CD4-positive, alpha-beta T cell (primary cell): ENCODE measurements around the gene DCPS. TPM values are rescaled to one million over a fixed set of nuclear protein-coding genes. Genes with fewer than 3 reads are reported as not detected.
"Not testable (repeated sequence)": the region's sequence is repeated elsewhere in the genome, so short reads cannot be mapped to it uniquely, and the experiment has no call there.

Source experiments
- ATAC-seq: fragments of 200-7000 bp; cut with Tn5 transposase; one replicate; pipeline ENCODE4 v1.10.0; 2022; ENCODE audit warnings: mild to moderate bottlenecking; ENCODE audit not compliant: poor library complexity
- CTCF ChIA-PET: fragments of 350-600 bp; sonication (Branson Sonifier 250); formaldehyde crosslinking; loops from one replicate; lab custom pipeline; 2021; ENCODE audit warnings: antibody characterized with exemption, inconsistent platforms; lab: Charles Lee
- POLR2A ChIA-PET: fragments of 350-600 bp; sonication (Branson Sonifier 250); formaldehyde crosslinking; loops from one replicate; lab custom pipeline; 2021; ENCODE audit warnings: antibody characterized with exemption, inconsistent platforms; lab: Charles Lee
- DNase-seq, 14 experiments: peaks; one replicate each; pipeline ENCODE4 v3.0.0-alpha.2; 2013 to 2020; ENCODE audit warnings: mixed read lengths in 2 of 14
- H3K27ac ChIP-seq, 2 donors: one replicate each; pipeline versions ENCODE4 v1.5.1 to v1.7.0; 2013; ENCODE audit warnings: low read length in 2 of 2, low read depth in 1 of 2, mild to moderate bottlenecking in 1 of 2
- H3K27me3 ChIP-seq, 2 experiments: 1 replicate in 1 of 2; 2 replicates in 1 of 2; pipeline versions ENCODE4 v1.6.1 to v1.7.0; 2013; ENCODE audit warnings: low read length in 2 of 2, control low read depth in 1 of 2, mild to moderate bottlenecking in 1 of 2, moderate library complexity in 1 of 2; ENCODE audit not compliant: insufficient read depth in 2 of 2, control insufficient read depth in 1 of 2
- H3K36me3 ChIP-seq: one replicate; pipeline ENCODE4 v1.6.1; 2013; ENCODE audit warnings: low read length, control low read depth; ENCODE audit not compliant: insufficient read depth
- H3K4me1 ChIP-seq: one replicate; pipeline ENCODE4 v1.6.1; 2013; ENCODE audit warnings: low read length, control low read depth; ENCODE audit not compliant: insufficient read depth
- H3K4me3 ChIP-seq: one replicate; pipeline ENCODE4 v1.5.1; 2013; ENCODE audit warnings: mild to moderate bottlenecking, low read length, moderate library complexity
- H3K9me3 ChIP-seq, 2 experiments: 1 replicate in 1 of 2; 2 replicates in 1 of 2; pipeline versions ENCODE4 v1.6.1 to v1.7.0; 2013; ENCODE audit warnings: low read length in 2 of 2, mild to moderate bottlenecking in 2 of 2, control low read depth in 1 of 2, moderate library complexity in 1 of 2; ENCODE audit not compliant: control insufficient read depth in 1 of 2, insufficient read depth in 1 of 2
- H3K27ac Mint-ChIP-seq: one replicate; pipeline ENCODE4 v1.8.0; 2020; ENCODE audit warnings: mixed read lengths
- H3K27me3 Mint-ChIP-seq: one replicate; pipeline ENCODE4 v1.8.0; 2021; ENCODE audit warnings: mixed read lengths
- H3K36me3 Mint-ChIP-seq: one replicate; pipeline ENCODE4 v1.8.0; 2021; ENCODE audit warnings: low read depth, mixed read lengths
- H3K4me1 Mint-ChIP-seq: one replicate; pipeline ENCODE4 v1.8.0; 2021; ENCODE audit warnings: low read depth, mixed read lengths
- H3K4me3 Mint-ChIP-seq: one replicate; pipeline ENCODE4 v1.8.0; 2020; ENCODE audit warnings: mild to moderate bottlenecking, mixed read lengths
- H3K9me3 Mint-ChIP-seq: one replicate; pipeline ENCODE4 v1.8.0; 2020; ENCODE audit warnings: mixed read lengths
- CTCF ChIP-seq: fragments of 200-600 bp; IDR thresholded peaks from one replicate; pipeline ENCODE4 v1.8.0; 2022; ENCODE audit warnings: antibody characterized with exemption, mild to moderate bottlenecking
- intact Hi-C, 2 experiments: fragments of 100-400 bp; cut with DNase I in 1 of 2; cut with micrococcal nuclease in 1 of 2; formaldehyde crosslinking; loops; one replicate each; pipeline versions ENCODE4 v1.15.1 to v1.9.0; 2023 to 2025; cut with DNase I, micrococcal nuclease
- total RNA-seq, 174 experiments: library from RNA in 2 of 174; stranded (reverse) in 2 of 174; gene quantifications; one replicate each; pipeline ENCODE4 v1.2.3 and lab custom pipeline; 2021 to 2026

DCPS gene
- total RNA-seq, 2 experiments from 2014 or later, result 6.2 to 6.3 TPM

GRCh38 chr11:126366064-126366822, 62.4 kb downstream of the DCPS start:
- H3K36me3 ChIP-seq, result no peaks in the 10 kb centered on the region
- DNase-seq (no peak), ATAC-seq (no peak)
- Mint-ChIP-seq H3K4me1 (no peaks in the 10 kb centered on the region), H3K27ac (no peak overlapping the region), H3K36me3 (no peaks in the 10 kb centered on the region), H3K27me3 (no peaks in the 10 kb centered on the region), H3K4me3 (no peak overlapping the region), H3K9me3 (no peaks in the 10 kb centered on the region)
- H3K27ac ChIP-seq, result no peak overlapping the region
- ChIA-PET CTCF (no interaction called here), POLR2A (no interaction called here)
- H3K4me3 ChIP-seq, result no peak overlapping the region
- H3K9me3 ChIP-seq, result no peaks in the 10 kb centered on the region
- intact Hi-C loops, result no loop called here
- no peaks in the 10 kb centered on the region for H3K27me3 ChIP-seq
- H3K4me1 ChIP-seq, result no peaks in the 10 kb centered on the region
- no peak for TF ChIP-seq CTCF

GRCh38 chr11:126366823-126367654, 63.2 kb downstream of the DCPS start:
- H3K4me1 ChIP-seq, intact Hi-C loops, H3K4me3 ChIP-seq, H3K4me3 Mint-ChIP-seq, H3K27me3 Mint-ChIP-seq, POLR2A ChIA-PET, H3K9me3 ChIP-seq, H3K27ac ChIP-seq, H3K9me3 Mint-ChIP-seq, ATAC-seq, DNase-seq, H3K27me3 ChIP-seq, H3K4me1 Mint-ChIP-seq, H3K27ac Mint-ChIP-seq, H3K36me3 Mint-ChIP-seq, H3K36me3 ChIP-seq, CTCF ChIA-PET: not testable (repeated sequence)

- H3K4me1 Mint-ChIP-seq, H3K9me3 ChIP-seq, H3K36me3 ChIP-seq, ATAC-seq, H3K4me3 Mint-ChIP-seq, H3K4me1 ChIP-seq, H3K27ac ChIP-seq, H3K9me3 Mint-ChIP-seq, H3K36me3 Mint-ChIP-seq, H3K27me3 ChIP-seq, H3K27ac Mint-ChIP-seq, H3K27me3 Mint-ChIP-seq, intact Hi-C loops, CTCF ChIA-PET, H3K4me3 ChIP-seq, POLR2A ChIA-PET, DNase-seq: not testable (repeated sequence)
These were observed 63.9 kb downstream of the DCPS start for GRCh38 chr11:126367806-126368205.

GRCh38 chr11:126368336-126369119, 64.7 kb downstream of the DCPS start:
- H3K27ac Mint-ChIP-seq, CTCF ChIA-PET, H3K27ac ChIP-seq, H3K9me3 ChIP-seq, H3K4me1 Mint-ChIP-seq, H3K27me3 ChIP-seq, H3K36me3 ChIP-seq, DNase-seq, H3K27me3 Mint-ChIP-seq, H3K9me3 Mint-ChIP-seq, H3K4me1 ChIP-seq, intact Hi-C loops, POLR2A ChIA-PET, H3K4me3 Mint-ChIP-seq, H3K4me3 ChIP-seq, ATAC-seq, H3K36me3 Mint-ChIP-seq: not testable (repeated sequence)
